K562 (cell line): Measurements from ENCODE around the gene MMP17. TPM values are rescaled to one million over a fixed set of nuclear protein-coding genes. Genes with fewer than 3 reads are reported as not detected.

Experiments
- MAZ ChIP-seq, 2 experiments: fragments of 450-650 bp in 1 of 2; sonication (generic) in 1 of 2; formaldehyde crosslinking; IDR thresholded peaks in 1 of 2; conservative IDR thresholded peaks in 1 of 2; 2 replicates each; pipeline versions ENCODE4 v1.4.0 to v1.5.0; 2020; ENCODE audit warnings: mild to moderate bottlenecking in 1 of 2, missing genetic modification reagents in 1 of 2
- MYNN ChIP-seq, 2 experiments: sonication (generic); formaldehyde crosslinking in 1 of 2; IDR thresholded peaks; 2 replicates each; pipeline versions ENCODE4 v1.5.0 to v1.6.1; 2016 to 2020; ENCODE audit warnings: antibody characterized with exemption in 1 of 2, missing genetic modification reagents in 1 of 2
- RFX1 ChIP-seq: fragments of 450-650 bp; IDR thresholded peaks from 2 replicates; pipeline ENCODE4 v1.6.1; 2016; ENCODE audit warnings: mild to moderate bottlenecking, moderate library complexity
- XRCC3 ChIP-seq: fragments of 450-650 bp; IDR thresholded peaks from 2 replicates; pipeline ENCODE4 v1.6.1; 2017; ENCODE audit warnings: mild to moderate bottlenecking, moderate library complexity
- ZMIZ1 ChIP-seq, 2 experiments: fragments of 150-350 bp in 1 of 2; IDR thresholded peaks; 2 replicates each; pipeline ENCODE4 v1.6.1; 2012 to 2016; ENCODE audit warnings: low read depth in 2 of 2, low read length in 2 of 2, mild to moderate bottlenecking in 1 of 2, moderate library complexity in 1 of 2
- ZNF324 ChIP-seq: fragments of 250-450 bp; sonication (Bioruptor Pico); IDR thresholded peaks from 2 replicates; pipeline ENCODE4 v1.4.0; 2020; ENCODE audit warnings: mild to moderate bottlenecking
- polyA plus RNA-seq, 8 experiments: library from polyadenylated mRNA; depleted of rRNA in 4 of 8; stranded (reverse) in 5 of 8; unstranded in 3 of 8; fragments of >200 nt; fragmentation: Nextera tagmentation in 2 of 8; fragmentation: Illumina TruSeq in 1 of 8; extraction: Ambion mirVana in 2 of 8; extraction: Trizol in 1 of 8; gene quantifications; 2 replicates each; pipeline versions ENCODE4 v1.2.1 to v1.2.3, GENCODE V29; 2011 to 2014; ENCODE audit warnings: inconsistent platforms in 1 of 8, missing spikeins in 1 of 8
- total RNA-seq, 7 experiments: library from RNA; depleted of rRNA in 6 of 7; stranded (reverse); fragments of >200 nt in 6 of 7; fragmentation: Illumina TruSeq in 2 of 7; extraction: Trizol in 2 of 7; gene quantifications; 2 replicates each; pipeline versions ENCODE4 v1.2.1 to v1.2.3, GENCODE V29; 2011 to 2021; ENCODE audit warnings: low replicate concordance in 1 of 7
- TF ChIP-seq, protein P1 (sequence below): sonication (generic); formaldehyde crosslinking; IDR thresholded peaks from 2 replicates; pipeline ENCODE4 v1.5.0; 2020; ENCODE audit warnings: missing genetic modification reagents
- TF ChIP-seq, protein P2 (sequence below), 2 experiments: fragments of 450-650 bp; formaldehyde crosslinking in 1 of 2; IDR thresholded peaks; 2 replicates each; pipeline versions ENCODE4 v1.4.0 to v1.6.1; 2014 to 2020; ENCODE audit warnings: mild to moderate bottlenecking in 2 of 2, borderline replicate concordance in 1 of 2, low read depth in 1 of 2
- TF ChIP-seq, protein P3 (sequence below): fragments of 150-350 bp; IDR thresholded peaks from 2 replicates; pipeline ENCODE4 v1.6.1; 2014; ENCODE audit warnings: low read depth, mild to moderate bottlenecking, low read length, borderline replicate concordance

The MMP17 gene
- total and polyA plus RNA-seq, 9 of the 15 experiments (the other 6 are each of a cell fraction or from before 2014, with no cell fraction given): 1.1 to 21.2 (median 17.1) TPM; not detected in 2

DNA sequence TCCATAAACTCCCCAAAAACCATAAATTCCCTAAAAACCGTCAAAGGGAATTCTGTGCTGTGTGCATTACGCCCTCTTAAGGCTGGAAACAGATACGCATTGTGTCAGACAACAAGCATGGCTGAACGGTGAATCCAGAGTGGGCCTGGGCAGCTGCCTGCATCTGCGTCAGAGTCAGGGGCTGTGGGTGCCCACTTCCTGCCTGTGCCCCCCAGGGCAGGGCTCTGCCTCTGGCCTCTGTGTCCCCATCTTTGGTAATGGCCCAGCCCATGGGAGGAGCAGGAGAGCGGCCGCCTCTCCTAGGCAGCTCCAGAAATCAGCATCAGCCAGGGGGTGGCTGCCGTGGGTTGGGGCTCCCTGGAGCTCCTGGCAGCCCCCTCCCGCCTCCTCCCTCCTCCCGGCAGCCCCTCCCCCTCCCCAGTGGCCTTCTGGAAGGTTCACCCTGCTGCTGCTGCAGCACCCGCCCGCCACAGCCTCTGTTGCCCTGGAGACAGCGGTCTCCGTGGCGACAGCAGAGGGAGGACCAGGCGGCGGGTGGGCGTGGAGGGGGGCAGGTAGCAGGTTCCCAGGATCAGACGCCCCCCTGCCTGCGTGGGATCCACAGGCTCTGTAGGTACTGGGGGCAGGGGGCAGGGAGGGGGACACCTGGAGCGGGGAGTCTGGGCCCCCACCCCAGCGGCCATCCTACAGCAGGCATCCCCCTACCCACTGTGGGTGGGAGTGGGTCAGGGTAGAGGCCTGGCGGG is 5.9 kb downstream of the MMP17 start (continued):
- TF ChIP-seq, protein P1, sequence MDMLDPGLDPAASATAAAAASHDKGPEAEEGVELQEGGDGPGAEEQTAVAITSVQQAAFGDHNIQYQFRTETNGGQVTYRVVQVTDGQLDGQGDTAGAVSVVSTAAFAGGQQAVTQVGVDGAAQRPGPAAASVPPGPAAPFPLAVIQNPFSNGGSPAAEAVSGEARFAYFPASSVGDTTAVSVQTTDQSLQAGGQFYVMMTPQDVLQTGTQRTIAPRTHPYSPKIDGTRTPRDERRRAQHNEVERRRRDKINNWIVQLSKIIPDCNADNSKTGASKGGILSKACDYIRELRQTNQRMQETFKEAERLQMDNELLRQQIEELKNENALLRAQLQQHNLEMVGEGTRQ (CRISPR knock-in tag): no peak
- TF ChIP-seq, protein P2, sequence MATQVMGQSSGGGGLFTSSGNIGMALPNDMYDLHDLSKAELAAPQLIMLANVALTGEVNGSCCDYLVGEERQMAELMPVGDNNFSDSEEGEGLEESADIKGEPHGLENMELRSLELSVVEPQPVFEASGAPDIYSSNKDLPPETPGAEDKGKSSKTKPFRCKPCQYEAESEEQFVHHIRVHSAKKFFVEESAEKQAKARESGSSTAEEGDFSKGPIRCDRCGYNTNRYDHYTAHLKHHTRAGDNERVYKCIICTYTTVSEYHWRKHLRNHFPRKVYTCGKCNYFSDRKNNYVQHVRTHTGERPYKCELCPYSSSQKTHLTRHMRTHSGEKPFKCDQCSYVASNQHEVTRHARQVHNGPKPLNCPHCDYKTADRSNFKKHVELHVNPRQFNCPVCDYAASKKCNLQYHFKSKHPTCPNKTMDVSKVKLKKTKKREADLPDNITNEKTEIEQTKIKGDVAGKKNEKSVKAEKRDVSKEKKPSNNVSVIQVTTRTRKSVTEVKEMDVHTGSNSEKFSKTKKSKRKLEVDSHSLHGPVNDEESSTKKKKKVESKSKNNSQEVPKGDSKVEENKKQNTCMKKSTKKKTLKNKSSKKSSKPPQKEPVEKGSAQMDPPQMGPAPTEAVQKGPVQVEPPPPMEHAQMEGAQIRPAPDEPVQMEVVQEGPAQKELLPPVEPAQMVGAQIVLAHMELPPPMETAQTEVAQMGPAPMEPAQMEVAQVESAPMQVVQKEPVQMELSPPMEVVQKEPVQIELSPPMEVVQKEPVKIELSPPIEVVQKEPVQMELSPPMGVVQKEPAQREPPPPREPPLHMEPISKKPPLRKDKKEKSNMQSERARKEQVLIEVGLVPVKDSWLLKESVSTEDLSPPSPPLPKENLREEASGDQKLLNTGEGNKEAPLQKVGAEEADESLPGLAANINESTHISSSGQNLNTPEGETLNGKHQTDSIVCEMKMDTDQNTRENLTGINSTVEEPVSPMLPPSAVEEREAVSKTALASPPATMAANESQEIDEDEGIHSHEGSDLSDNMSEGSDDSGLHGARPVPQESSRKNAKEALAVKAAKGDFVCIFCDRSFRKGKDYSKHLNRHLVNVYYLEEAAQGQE (IDR thresholded peaks at IDR 0.05; ENCODE audit: borderline replicate concordance): peak; percentile 16; the same call in 1 of the 2 replicates
- TF ChIP-seq, protein P2 (CRISPR knock-in tag; IDR thresholded peaks at IDR 0.05; ENCODE audit: low read depth): no peak
- TF ChIP-seq MYNN (IDR thresholded peaks at IDR 0.05) (peak; percentile 79; the same call in 1 of the 2 replicates), MYNN (CRISPR knock-in tag; IDR thresholded peaks at IDR 0.05) (no peak), ZMIZ1 (IDR thresholded peaks at IDR 0.05; ENCODE audit: low read depth in 2 of 2, low read length in 2 of 2) (no peak), MAZ (CRISPR knock-in tag; conservative IDR thresholded peaks at IDR 0.05 in 1 of 2, IDR thresholded peaks at IDR 0.05 in 1 of 2) (no peak), XRCC3 (no peak), RFX1 (peak; percentile 85), ZNF324 (no peak)
- TF ChIP-seq, protein P3, sequence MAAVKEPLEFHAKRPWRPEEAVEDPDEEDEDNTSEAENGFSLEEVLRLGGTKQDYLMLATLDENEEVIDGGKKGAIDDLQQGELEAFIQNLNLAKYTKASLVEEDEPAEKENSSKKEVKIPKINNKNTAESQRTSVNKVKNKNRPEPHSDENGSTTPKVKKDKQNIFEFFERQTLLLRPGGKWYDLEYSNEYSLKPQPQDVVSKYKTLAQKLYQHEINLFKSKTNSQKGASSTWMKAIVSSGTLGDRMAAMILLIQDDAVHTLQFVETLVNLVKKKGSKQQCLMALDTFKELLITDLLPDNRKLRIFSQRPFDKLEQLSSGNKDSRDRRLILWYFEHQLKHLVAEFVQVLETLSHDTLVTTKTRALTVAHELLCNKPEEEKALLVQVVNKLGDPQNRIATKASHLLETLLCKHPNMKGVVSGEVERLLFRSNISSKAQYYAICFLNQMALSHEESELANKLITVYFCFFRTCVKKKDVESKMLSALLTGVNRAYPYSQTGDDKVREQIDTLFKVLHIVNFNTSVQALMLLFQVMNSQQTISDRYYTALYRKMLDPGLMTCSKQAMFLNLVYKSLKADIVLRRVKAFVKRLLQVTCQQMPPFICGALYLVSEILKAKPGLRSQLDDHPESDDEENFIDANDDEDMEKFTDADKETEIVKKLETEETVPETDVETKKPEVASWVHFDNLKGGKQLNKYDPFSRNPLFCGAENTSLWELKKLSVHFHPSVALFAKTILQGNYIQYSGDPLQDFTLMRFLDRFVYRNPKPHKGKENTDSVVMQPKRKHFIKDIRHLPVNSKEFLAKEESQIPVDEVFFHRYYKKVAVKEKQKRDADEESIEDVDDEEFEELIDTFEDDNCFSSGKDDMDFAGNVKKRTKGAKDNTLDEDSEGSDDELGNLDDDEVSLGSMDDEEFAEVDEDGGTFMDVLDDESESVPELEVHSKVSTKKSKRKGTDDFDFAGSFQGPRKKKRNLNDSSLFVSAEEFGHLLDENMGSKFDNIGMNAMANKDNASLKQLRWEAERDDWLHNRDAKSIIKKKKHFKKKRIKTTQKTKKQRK: no peak
